K562 (cell line): ENCODE data around the gene DRC3. TPM values are rescaled to one million over a fixed set of nuclear protein-coding genes. Genes with fewer than 3 reads are reported as not detected.

ENCODE experiments used
- ATF4 ChIP-seq: fragments of 450-650 bp; formaldehyde crosslinking; IDR thresholded peaks from 2 replicates; pipeline ENCODE4 v1.4.0; 2022; ENCODE audit warnings: mild to moderate bottlenecking, moderate library complexity
- BCLAF1 ChIP-seq, 2 experiments: fragments of 450-650 bp in 1 of 2; IDR thresholded peaks; 2 replicates each; pipeline ENCODE4 v1.6.1; 2011 to 2017; ENCODE audit warnings: low read depth in 2 of 2, antibody characterized with exemption in 1 of 2, borderline replicate concordance in 1 of 2, low read length in 1 of 2, mild to moderate bottlenecking in 1 of 2, mixed read lengths in 1 of 2; ENCODE audit not compliant: control insufficient read depth in 1 of 2
- BRD9 ChIP-seq: fragments of 450-650 bp; IDR thresholded peaks from 2 replicates; pipeline ENCODE4 v1.6.1; 2018; ENCODE audit warnings: low read depth; ENCODE audit not compliant: partially characterized antibody
- FIP1L1 ChIP-seq: fragments of 200-400 bp; formaldehyde crosslinking; IDR thresholded peaks from 2 replicates; pipeline ENCODE4 v1.6.1; 2018; ENCODE audit warnings: mild to moderate bottlenecking, low read depth, low read length; ENCODE audit not compliant: poor library complexity, severe bottlenecking
- HMGXB4 ChIP-seq: sonication (generic); formaldehyde crosslinking; IDR thresholded peaks from 2 replicates; pipeline ENCODE4 v1.8.1; 2023; ENCODE audit warnings: mild to moderate bottlenecking, missing genetic modification reagents
- KAT2B ChIP-seq: IDR thresholded peaks from one replicate; pipeline ENCODE4 v1.6.1; 2012; ENCODE audit warnings: low read depth, mild to moderate bottlenecking, control low read depth, inconsistent platforms, low read length, moderate library complexity
- KDM1A ChIP-seq, 2 experiments: fragments of 450-650 bp; IDR thresholded peaks; 2 replicates each; pipeline ENCODE4 v1.6.1; 2016; ENCODE audit warnings: mild to moderate bottlenecking in 2 of 2
- LEF1 ChIP-seq: fragments of 450-650 bp; IDR thresholded peaks from 2 replicates; pipeline ENCODE4 v1.6.1; 2016; ENCODE audit warnings: mild to moderate bottlenecking
- MITF ChIP-seq: IDR thresholded peaks from 2 replicates; pipeline ENCODE4 v1.6.1; 2014; ENCODE audit warnings: antibody characterized with exemption
- NFE2 ChIP-seq: IDR thresholded peaks from 2 replicates; pipeline ENCODE4 v1.6.1; 2014; ENCODE audit warnings: antibody characterized with exemption, low read depth
- PCBP2 ChIP-seq: fragments of 200-400 bp; formaldehyde crosslinking; IDR thresholded peaks from 2 replicates; pipeline ENCODE4 v1.6.1; 2018; ENCODE audit warnings: low read length, low read depth, mild to moderate bottlenecking, moderate library complexity; ENCODE audit not compliant: poor library complexity, severe bottlenecking
- POU5F1 ChIP-seq: fragments of 150-350 bp; IDR thresholded peaks from 2 replicates; pipeline ENCODE4 v1.6.1; 2014; ENCODE audit warnings: borderline replicate concordance, low read length, low read depth, mild to moderate bottlenecking; ENCODE audit not compliant: partially characterized antibody
- TEAD2 ChIP-seq: fragments of 450-650 bp; IDR thresholded peaks from 2 replicates; pipeline ENCODE4 v1.6.1; 2016; ENCODE audit warnings: missing genetic modification characterization, control low read depth, missing compliant biosample characterization
- ZBTB8A ChIP-seq: fragments of 450-650 bp; IDR thresholded peaks from 2 replicates; pipeline ENCODE4 v1.6.1; 2018; ENCODE audit warnings: mild to moderate bottlenecking, moderate library complexity; ENCODE audit not compliant: partially characterized antibody
- ZNF174 ChIP-seq: fragments of 250-450 bp; sonication (Bioruptor Pico); IDR thresholded peaks from 2 replicates; pipeline ENCODE4 v1.4.0; 2020; ENCODE audit warnings: mild to moderate bottlenecking
- ZNF444 ChIP-seq: fragments of 250-450 bp; sonication (Bioruptor Pico); IDR thresholded peaks from 2 replicates; pipeline ENCODE4 v1.4.0; 2020; ENCODE audit warnings: mild to moderate bottlenecking, moderate library complexity
- polyA plus RNA-seq, 8 experiments: library from polyadenylated mRNA; depleted of rRNA in 4 of 8; stranded (reverse) in 5 of 8; unstranded in 3 of 8; fragments of >200 nt; fragmentation: Nextera tagmentation in 2 of 8; fragmentation: Illumina TruSeq in 1 of 8; extraction: Ambion mirVana in 2 of 8; extraction: Trizol in 1 of 8; gene quantifications; 2 replicates each; pipeline versions ENCODE4 v1.2.1 to v1.2.3, GENCODE V29; 2011 to 2014; ENCODE audit warnings: inconsistent platforms in 1 of 8, missing spikeins in 1 of 8
- total RNA-seq, 7 experiments: library from RNA; depleted of rRNA in 6 of 7; stranded (reverse); fragments of >200 nt in 6 of 7; fragmentation: Illumina TruSeq in 2 of 7; extraction: Trizol in 2 of 7; gene quantifications; 2 replicates each; pipeline versions ENCODE4 v1.2.1 to v1.2.3, GENCODE V29; 2011 to 2021; ENCODE audit warnings: low replicate concordance in 1 of 7
- TF ChIP-seq, protein P1 (sequence below): conservative IDR thresholded peaks from 2 replicates; pipeline ENCODE4 v1.6.1; 2011; ENCODE audit warnings: low read depth, mild to moderate bottlenecking, low read length; ENCODE audit not compliant: control insufficient read depth
- TF ChIP-seq, protein P2 (sequence below): sonication (generic); formaldehyde crosslinking; IDR thresholded peaks from 2 replicates; pipeline ENCODE4 v1.8.0; 2022; ENCODE audit warnings: mild to moderate bottlenecking, missing genetic modification reagents

The DRC3 gene
- total and polyA plus RNA-seq, 9 of the 15 experiments (the other 6 are each of a cell fraction or from before 2014, with no cell fraction given): 0.10 to 0.84 (median 0.30) TPM; not detected in 3

DNA sequence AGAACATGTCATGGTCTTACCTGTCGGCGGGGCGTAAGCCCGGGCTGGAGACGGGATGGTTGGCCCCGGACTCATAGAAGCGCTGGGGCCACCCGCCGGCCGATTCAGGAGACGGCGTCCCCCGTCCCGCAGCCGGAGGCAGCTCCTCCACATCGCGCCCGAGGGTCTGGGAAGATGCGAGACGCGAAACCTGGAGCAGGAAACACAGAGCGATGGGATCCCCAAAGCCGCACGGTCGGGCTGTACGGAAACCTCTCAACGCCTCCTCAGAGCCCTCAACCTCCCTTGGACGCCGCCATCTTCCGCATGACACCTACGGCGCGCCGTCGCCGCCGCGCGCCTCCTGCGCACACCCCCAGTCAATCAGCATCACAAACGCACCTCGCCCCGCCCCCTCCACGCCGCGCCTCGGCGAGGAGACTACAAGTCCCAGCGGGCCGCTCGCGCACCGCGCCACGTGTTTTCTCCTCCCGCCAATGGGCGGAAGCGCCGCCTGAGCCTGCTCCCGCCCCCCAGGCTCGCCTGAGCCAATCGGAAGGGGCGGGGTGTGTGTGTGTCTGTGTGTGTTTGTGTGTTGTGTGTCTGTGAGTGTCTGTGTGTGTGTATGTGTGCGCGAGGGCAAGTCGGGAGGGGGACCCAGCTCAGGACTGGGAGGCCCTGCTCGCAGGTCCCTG, 66.3 kb downstream of the DRC3 start, which contains the start of the genes ATPAF2 and GID4 (continued):
- no peak for TF ChIP-seq HMGXB4
- no peak for TF ChIP-seq KAT2B
- TF ChIP-seq TEAD2 (tag): no peak
- no peak for TF ChIP-seq ATF4 (CRISPR knock-in tag)
- no peak for TF ChIP-seq NFE2
- no peak for TF ChIP-seq ZNF444
- no peak for TF ChIP-seq BCLAF1 (IDR thresholded peaks at IDR 0.05; ENCODE audit: borderline replicate concordance in 1 of 2, control insufficient read depth in 1 of 2, low read depth in 2 of 2, low read length in 1 of 2)
- TF ChIP-seq POU5F1: no peak
- TF ChIP-seq, protein P1, sequence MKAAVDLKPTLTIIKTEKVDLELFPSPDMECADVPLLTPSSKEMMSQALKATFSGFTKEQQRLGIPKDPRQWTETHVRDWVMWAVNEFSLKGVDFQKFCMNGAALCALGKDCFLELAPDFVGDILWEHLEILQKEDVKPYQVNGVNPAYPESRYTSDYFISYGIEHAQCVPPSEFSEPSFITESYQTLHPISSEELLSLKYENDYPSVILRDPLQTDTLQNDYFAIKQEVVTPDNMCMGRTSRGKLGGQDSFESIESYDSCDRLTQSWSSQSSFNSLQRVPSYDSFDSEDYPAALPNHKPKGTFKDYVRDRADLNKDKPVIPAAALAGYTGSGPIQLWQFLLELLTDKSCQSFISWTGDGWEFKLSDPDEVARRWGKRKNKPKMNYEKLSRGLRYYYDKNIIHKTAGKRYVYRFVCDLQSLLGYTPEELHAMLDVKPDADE: peak; percentile 93
- no peak for TF ChIP-seq KDM1A (IDR thresholded peaks at IDR 0.05)
- no peak for TF ChIP-seq PCBP2
- no peak for TF ChIP-seq ZNF174 (CRISPR knock-in tag)
- TF ChIP-seq, protein P2, sequence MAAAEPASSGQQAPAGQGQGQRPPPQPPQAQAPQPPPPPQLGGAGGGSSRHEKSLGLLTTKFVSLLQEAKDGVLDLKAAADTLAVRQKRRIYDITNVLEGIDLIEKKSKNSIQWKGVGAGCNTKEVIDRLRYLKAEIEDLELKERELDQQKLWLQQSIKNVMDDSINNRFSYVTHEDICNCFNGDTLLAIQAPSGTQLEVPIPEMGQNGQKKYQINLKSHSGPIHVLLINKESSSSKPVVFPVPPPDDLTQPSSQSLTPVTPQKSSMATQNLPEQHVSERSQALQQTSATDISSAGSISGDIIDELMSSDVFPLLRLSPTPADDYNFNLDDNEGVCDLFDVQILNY (CRISPR knock-in tag): no peak
- peak; percentile 75 for TF ChIP-seq FIP1L1
- TF ChIP-seq BRD9: no peak
- no peak for TF ChIP-seq MITF
- TF ChIP-seq LEF1: no peak
- no peak for TF ChIP-seq ZBTB8A
